ENCODE results near the gene MUSK.

DNA sequence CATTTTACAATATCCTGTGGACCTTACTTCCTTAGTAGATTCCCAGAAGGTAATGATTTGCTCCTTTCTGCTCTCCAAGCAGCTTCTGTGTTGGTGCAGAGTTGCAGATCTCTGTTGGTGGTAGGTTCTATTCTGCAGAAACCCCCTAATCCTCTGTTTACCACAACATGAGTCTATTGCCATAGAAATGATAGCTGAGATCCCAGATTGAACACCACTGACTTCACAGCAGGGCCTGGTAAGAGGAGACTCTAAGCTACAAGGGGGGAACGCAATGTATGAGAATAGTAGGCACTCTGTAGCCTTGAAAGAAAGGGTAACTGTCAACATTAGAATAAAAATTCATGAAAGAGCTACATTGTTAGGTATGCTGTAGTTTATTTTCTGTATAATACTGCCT, 59.5 kb downstream of the MUSK start:
- TF ChIP-seq FOXK2 (IDR thresholded peaks at IDR 0.05) (no peak), LEF1 (IDR thresholded peaks at IDR 0.05; ENCODE audit: borderline replicate concordance) (no peak), FOXM1 (IDR thresholded peaks at IDR 0.05; ENCODE audit: borderline replicate concordance) (no peak), BHLHE40 (IDR thresholded peaks at IDR 0.05; ENCODE audit: borderline replicate concordance) (no peak), SP1 (IDR thresholded peaks at IDR 0.05) (no peak), HDGF (IDR thresholded peaks at IDR 0.05; ENCODE audit: borderline replicate concordance) (no peak), ARNT (IDR thresholded peaks at IDR 0.05) (no peak), ELF4 (IDR thresholded peaks at IDR 0.05) (no peak), SUZ12 (IDR thresholded peaks at IDR 0.05) (no peak), ZNF384 (IDR thresholded peaks at IDR 0.05) (no peak), TARDBP (IDR thresholded peaks at IDR 0.05) (no peak), NFRKB (IDR thresholded peaks at IDR 0.05) (no peak)
- TF ChIP-seq, protein P1, sequence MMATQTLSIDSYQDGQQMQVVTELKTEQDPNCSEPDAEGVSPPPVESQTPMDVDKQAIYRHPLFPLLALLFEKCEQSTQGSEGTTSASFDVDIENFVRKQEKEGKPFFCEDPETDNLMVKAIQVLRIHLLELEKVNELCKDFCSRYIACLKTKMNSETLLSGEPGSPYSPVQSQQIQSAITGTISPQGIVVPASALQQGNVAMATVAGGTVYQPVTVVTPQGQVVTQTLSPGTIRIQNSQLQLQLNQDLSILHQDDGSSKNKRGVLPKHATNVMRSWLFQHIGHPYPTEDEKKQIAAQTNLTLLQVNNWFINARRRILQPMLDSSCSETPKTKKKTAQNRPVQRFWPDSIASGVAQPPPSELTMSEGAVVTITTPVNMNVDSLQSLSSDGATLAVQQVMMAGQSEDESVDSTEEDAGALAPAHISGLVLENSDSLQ (IDR thresholded peaks at IDR 0.05): no peak

All from HEK293T (cell line).